ENCODE measurements around the gene TOGARAM2. TPM values are rescaled to one million over a fixed set of nuclear protein-coding genes. Genes with fewer than 3 reads are reported as not detected.

TOGARAM2 gene
- total RNA-seq, 4 donors from 2014 or later = 6.4 to 64.4 (median 24.3) TPM

GRCh38 chr2:29035016-29035745, 54.1 kb downstream of the TOGARAM2 start:
- no peaks in the 10 kb centered on the region for H3K4me1 ChIP-seq
- no peak overlapping the region for H3K27ac ChIP-seq
- ATAC-seq (no peak), DNase-seq (no peak)
- in situ Hi-C loops (cut with MboI; ENCODE audit: low sequenced_read_pairs in 4 of 4) = no loop called here
- no peak overlapping the region for H3K4me3 ChIP-seq
- intact Hi-C loops (cut with DNase I; ENCODE audit: low total_unique reads) = no loop called here
- TF ChIP-seq, protein P1, sequence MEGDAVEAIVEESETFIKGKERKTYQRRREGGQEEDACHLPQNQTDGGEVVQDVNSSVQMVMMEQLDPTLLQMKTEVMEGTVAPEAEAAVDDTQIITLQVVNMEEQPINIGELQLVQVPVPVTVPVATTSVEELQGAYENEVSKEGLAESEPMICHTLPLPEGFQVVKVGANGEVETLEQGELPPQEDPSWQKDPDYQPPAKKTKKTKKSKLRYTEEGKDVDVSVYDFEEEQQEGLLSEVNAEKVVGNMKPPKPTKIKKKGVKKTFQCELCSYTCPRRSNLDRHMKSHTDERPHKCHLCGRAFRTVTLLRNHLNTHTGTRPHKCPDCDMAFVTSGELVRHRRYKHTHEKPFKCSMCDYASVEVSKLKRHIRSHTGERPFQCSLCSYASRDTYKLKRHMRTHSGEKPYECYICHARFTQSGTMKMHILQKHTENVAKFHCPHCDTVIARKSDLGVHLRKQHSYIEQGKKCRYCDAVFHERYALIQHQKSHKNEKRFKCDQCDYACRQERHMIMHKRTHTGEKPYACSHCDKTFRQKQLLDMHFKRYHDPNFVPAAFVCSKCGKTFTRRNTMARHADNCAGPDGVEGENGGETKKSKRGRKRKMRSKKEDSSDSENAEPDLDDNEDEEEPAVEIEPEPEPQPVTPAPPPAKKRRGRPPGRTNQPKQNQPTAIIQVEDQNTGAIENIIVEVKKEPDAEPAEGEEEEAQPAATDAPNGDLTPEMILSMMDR (IDR thresholded peaks at IDR 0.05 in 4 of 5, conservative IDR thresholded peaks at IDR 0.05 in 1 of 5) = no peak
- TF ChIP-seq POLR2A (IDR thresholded peaks at IDR 0.05) = no peak
- H3K36me3 ChIP-seq = peaks cover 0 to 26% of the 10 kb centered on the region in 2 donors
- H3K9me3 ChIP-seq = no peaks in the 10 kb centered on the region
- no peaks in the 10 kb centered on the region for H3K27me3 ChIP-seq

DNA sequence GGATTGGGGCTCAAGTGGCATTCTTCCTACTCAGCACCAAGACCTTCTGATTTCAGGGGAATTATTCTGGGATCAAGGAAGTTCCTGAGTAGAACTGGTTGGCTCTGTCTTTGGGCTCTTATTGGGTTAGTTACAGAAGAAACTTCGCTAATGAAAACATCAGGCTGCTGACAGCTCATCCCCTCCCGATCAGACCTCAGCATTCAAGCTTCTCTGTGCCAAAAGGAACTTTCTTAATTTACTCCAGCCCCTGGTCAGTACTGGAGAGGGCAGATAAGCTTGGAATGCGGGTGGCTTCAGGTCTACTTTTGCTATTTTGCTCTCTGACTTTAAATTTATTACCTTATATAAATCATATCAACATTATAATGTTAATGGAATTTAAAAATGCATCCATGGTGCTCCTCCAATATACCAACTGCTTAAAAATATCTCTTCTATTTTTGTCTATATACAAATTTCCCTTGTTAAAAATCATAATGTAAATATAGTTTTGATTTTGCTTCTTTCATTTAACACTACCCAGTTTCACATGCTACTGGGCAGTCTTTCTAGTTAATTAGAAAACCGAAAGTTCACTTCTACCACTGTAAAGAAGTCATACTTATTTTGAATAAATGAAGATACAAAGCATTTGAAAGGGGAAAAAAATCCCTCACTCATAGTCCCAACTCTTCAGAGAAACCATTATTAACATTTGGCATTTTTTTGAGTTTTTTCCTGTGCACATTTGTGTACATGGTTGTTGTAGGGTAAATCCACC, 58.8 kb downstream of the TOGARAM2 start:
- DNase-seq (no peak), ATAC-seq (no peak)
- peaks cover 0 to 21% of the 10 kb centered on the region in 2 donors for H3K36me3 ChIP-seq
- H3K27ac ChIP-seq = no peak overlapping the region
- TF ChIP-seq POLR2A (IDR thresholded peaks at IDR 0.05) = no peak
- TF ChIP-seq, protein P1 (IDR thresholded peaks at IDR 0.05 in 4 of 5, conservative IDR thresholded peaks at IDR 0.05 in 1 of 5) = no peak
- no peaks in the 10 kb centered on the region for H3K9me3 ChIP-seq
- no peaks in the 10 kb centered on the region for H3K4me1 ChIP-seq
- in situ Hi-C loops (cut with MboI; ENCODE audit: low sequenced_read_pairs in 4 of 4) (no loop called here), intact Hi-C loops (cut with DNase I; ENCODE audit: low total_unique reads) (no loop called here)
- no peaks in the 10 kb centered on the region for H3K27me3 ChIP-seq
- H3K4me3 ChIP-seq = no peak overlapping the region

DNA sequence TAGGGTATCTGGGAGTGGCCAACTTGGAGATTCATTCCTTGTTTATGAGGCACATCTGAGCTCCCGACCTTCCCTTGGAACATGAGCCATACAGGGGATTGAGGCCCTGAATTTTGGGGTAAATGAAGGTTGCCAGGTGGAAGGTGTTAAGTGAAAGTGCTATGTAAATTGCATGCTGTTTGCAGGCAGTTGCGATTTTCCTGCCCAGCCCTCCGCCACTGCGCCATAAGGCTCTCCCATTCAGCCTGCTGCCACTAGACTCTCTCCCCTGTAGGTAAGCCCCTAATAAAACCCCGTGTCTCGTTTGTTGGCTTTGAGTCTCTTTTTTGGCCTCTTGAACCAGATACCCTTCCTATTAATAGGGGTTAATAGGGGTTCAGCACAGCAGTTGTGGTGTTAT, 59.5 kb downstream of the TOGARAM2 start:
- Histone ChIP-seq H3K27me3 (no peaks in the 10 kb centered on the region), H3K4me1 (no peaks in the 10 kb centered on the region), H3K9me3 (no peaks in the 10 kb centered on the region), H3K36me3 (peaks cover 0 to 20% of the 10 kb centered on the region in 2 donors), H3K27ac (no peak overlapping the region), H3K4me3 (no peak overlapping the region)
- in situ Hi-C loops (cut with MboI; ENCODE audit: low sequenced_read_pairs in 4 of 4) (no loop called here), intact Hi-C loops (cut with DNase I; ENCODE audit: low total_unique reads) (no loop called here)
- no peak for DNase-seq
- ATAC-seq = no peak
- no peak for TF ChIP-seq POLR2A (IDR thresholded peaks at IDR 0.05)
- TF ChIP-seq, protein P1 (IDR thresholded peaks at IDR 0.05 in 4 of 5, conservative IDR thresholded peaks at IDR 0.05 in 1 of 5) = no peak

DNA sequence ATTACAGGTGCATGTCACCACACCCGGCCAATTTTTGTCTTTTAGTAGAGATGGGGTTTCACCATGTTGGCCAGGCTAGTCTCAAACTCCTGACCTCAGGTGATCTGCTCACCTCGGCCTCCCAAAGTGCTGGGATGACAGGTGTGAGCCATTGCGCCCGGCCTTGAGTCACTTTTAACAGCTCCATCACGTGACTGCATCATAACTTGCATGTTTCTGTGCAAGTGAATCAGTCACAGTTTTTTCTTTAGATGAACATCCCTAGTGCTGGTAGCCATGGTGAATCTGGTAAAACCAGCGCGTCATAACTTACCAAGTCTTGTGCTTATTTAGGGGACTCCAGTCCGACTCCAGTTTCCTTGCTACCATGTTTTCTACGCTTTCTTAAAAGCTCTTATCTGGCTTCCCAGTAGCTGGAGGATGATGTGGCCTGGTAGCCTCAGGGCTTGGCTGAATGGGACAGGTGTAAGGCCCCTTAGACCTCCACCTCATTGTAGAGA, 60.1 kb downstream of the TOGARAM2 start:
- Histone ChIP-seq H3K4me3 (no peak overlapping the region), H3K4me1 (no peaks in the 10 kb centered on the region), H3K36me3 (peaks cover 0 to 14% of the 10 kb centered on the region in 2 donors), H3K9me3 (no peaks in the 10 kb centered on the region), H3K27me3 (no peaks in the 10 kb centered on the region), H3K27ac (no peak overlapping the region)
- intact Hi-C loops (cut with DNase I; ENCODE audit: low total_unique reads) = no loop called here
- in situ Hi-C loops (cut with MboI; ENCODE audit: low sequenced_read_pairs in 4 of 4) = no loop called here
- DNase-seq (no peak), ATAC-seq (no peak)
- TF ChIP-seq POLR2A (IDR thresholded peaks at IDR 0.05) = no peak
- TF ChIP-seq, protein P1 (IDR thresholded peaks at IDR 0.05 in 4 of 5, conservative IDR thresholded peaks at IDR 0.05 in 1 of 5) = no peak
